OCI-LY7 (cell line): ENCODE data around the gene RPL13. TPM values are rescaled to one million over a fixed set of nuclear protein-coding genes. Genes with fewer than 3 reads are reported as not detected.
A peak's percentile ranks its signal among the peaks of the same experiment; 100 is the strongest.

ENCODE experiments used
- Bru-seq: library from RNA; stranded (reverse); fragments of 400-500 nt; gene quantifications from one replicate; lab custom pipeline; 2021; lab: Mats Ljungman, UMichigan
- BruChase-seq, 2 experiments: library from RNA; stranded (reverse); fragments of 400-500 nt; gene quantifications; one replicate each; lab custom pipeline; 2021; lab: Mats Ljungman, UMichigan
- BruUV-seq: library from RNA; stranded (reverse); fragments of 400-500 nt; replicated peaks from 2 replicates; lab custom pipeline; 2021; lab: Mats Ljungman, UMichigan
- CTCF ChIA-PET: fragments of 300-600 bp; sonication (Branson Sonifier 250); formaldehyde crosslinking; loops from one replicate; lab custom pipeline; 2022; ENCODE audit warnings: antibody characterized with exemption; ENCODE audit not compliant: unreplicated experiment; lab: Charles Lee
- POLR2A ChIA-PET: fragments of 300-600 bp; sonication (Branson Sonifier 250); formaldehyde crosslinking; loops from one replicate; lab custom pipeline; 2022; ENCODE audit warnings: antibody characterized with exemption; lab: Charles Lee
- DNase-seq: peaks from one replicate; pipeline ENCODE4 v3.0.0-alpha.2; 2015; ENCODE audit warnings: low spot score
- H2AFZ ChIP-seq: fragments of 200-600 bp; sonication (generic), shearing (Covaris generic); 2 replicates; pipeline ENCODE4 v1.6.1; 2014; ENCODE audit warnings: mild to moderate bottlenecking, antibody characterized with exemption, low read length, moderate library complexity
- H3K27ac ChIP-seq: fragments of 200-600 bp; sonication (generic); 2 replicates; pipeline ENCODE4 v1.5.1; 2014; ENCODE audit warnings: mixed run types, low read depth, mild to moderate bottlenecking, moderate library complexity, low read length, inconsistent platforms; ENCODE audit not compliant: poor library complexity, severe bottlenecking
- H3K36me3 ChIP-seq: fragments of 200-600 bp; sonication (generic); 2 replicates; pipeline ENCODE4 v1.6.1; 2014; ENCODE audit warnings: mild to moderate bottlenecking, antibody characterized with exemption, low read length, moderate library complexity, mixed read lengths; ENCODE audit not compliant: insufficient read depth
- H3K4me1 ChIP-seq: fragments of 200-600 bp; sonication (generic); 2 replicates; pipeline ENCODE4 v1.5.1; 2014; ENCODE audit warnings: mild to moderate bottlenecking, low read length; ENCODE audit not compliant: insufficient read depth, poor library complexity, severe bottlenecking
- H3K4me2 ChIP-seq: fragments of 200-600 bp; sonication (generic); 2 replicates; pipeline ENCODE4 v1.6.1; 2014; ENCODE audit warnings: mild to moderate bottlenecking, low read length
- H3K4me3 ChIP-seq: fragments of 200-600 bp; sonication (generic); 2 replicates; pipeline ENCODE4 v1.5.1; 2014; ENCODE audit warnings: mild to moderate bottlenecking, low read depth, low read length; ENCODE audit not compliant: poor library complexity, severe bottlenecking
- H3K79me2 ChIP-seq: fragments of 200-600 bp; sonication (generic); 2 replicates; pipeline ENCODE4 v1.6.1; 2016; ENCODE audit warnings: low read depth, mild to moderate bottlenecking, low read length, moderate library complexity, mixed read lengths; ENCODE audit not compliant: insufficient read depth
- H3K9me2 ChIP-seq: fragments of 200-600 bp; sonication (generic); 2 replicates; pipeline ENCODE4 v1.6.1; 2016; ENCODE audit warnings: mild to moderate bottlenecking, low read length, mixed read lengths; ENCODE audit not compliant: insufficient read depth
- H3K9me3 ChIP-seq: fragments of 200-600 bp; sonication (generic); 2 replicates; pipeline ENCODE4 v1.6.1; 2014; ENCODE audit warnings: mild to moderate bottlenecking, mixed run types, low read length, mixed read lengths
- H4K20me1 ChIP-seq: fragments of 200-600 bp; sonication (generic); 2 replicates; pipeline ENCODE4 v1.6.1; 2014; ENCODE audit warnings: mild to moderate bottlenecking, antibody characterized with exemption, low read length, moderate library complexity, mixed read lengths; ENCODE audit not compliant: insufficient read depth
- CTCF ChIP-seq: fragments of 200-600 bp; sonication (generic); conservative IDR thresholded peaks from 2 replicates; pipeline ENCODE4 v1.5.1; 2014; ENCODE audit warnings: mild to moderate bottlenecking, antibody characterized with exemption, low read length, moderate library complexity, mixed read lengths
- EZH2phosphoT487 ChIP-seq: fragments of 200-600 bp; sonication (generic); IDR thresholded peaks from 2 replicates; pipeline ENCODE4 v1.6.1; 2018; ENCODE audit warnings: low read depth, borderline replicate concordance, mild to moderate bottlenecking, mixed run types, antibody characterized with exemption, low read length, moderate library complexity, mixed read lengths
- intact Hi-C: fragments of 100-400 bp; cut with micrococcal nuclease; formaldehyde crosslinking; loops from one replicate; pipeline ENCODE4 v1.10.0; 2022; ENCODE audit not compliant: unreplicated experiment
- long read RNA-seq: library from polyadenylated mRNA; stranded (forward); transcript quantifications from one replicate; pipeline ENCODE4 v2.0.0, GENCODE V29; 2022
- total RNA-seq, 2 experiments: library from RNA; depleted of rRNA in 1 of 2; stranded (reverse); fragments of >200 nt in 1 of 2; shearing (Covaris generic) in 1 of 2; gene quantifications; 2 replicates each; pipeline ENCODE4 v1.2.3, GENCODE V29; 2014 to 2022

Gene RPL13
- 7,440 and 9,791 TPM in 2 replicates for total RNA-seq (2014; rRNA removed; shearing (Covaris generic))
- total RNA-seq (2022): 2,903 and 2,928 TPM in 2 replicates
- Bru-seq, nascent RNA: percentile 98 among the genes with signal in this experiment
- BruChase-seq, experiment 1, labeled RNA remaining after a 6-hour chase: percentile 98 among the genes with signal in this experiment
- BruChase-seq, experiment 2, labeled RNA remaining after a 2-hour chase: percentile 96 among the genes with signal in this experiment
- long read RNA-seq, full-length matches to known transcripts: 1,244 of 1,290 reads
- long read RNA-seq, partial matches to known transcripts: 23 of 1,290 reads
- long read RNA-seq, other reads (novel, unspliced or antisense): 23 of 1,290 reads

GRCh38 chr16:89560378-89561141, at the start of gene RPL13:
Gene RPL13, plus strand, starts transcription at chr16:89560682. Its CDS starts 278 bp downstream, at chr16:89560960.
- DNase-seq: peak; percentile 97
- peaks cover 33% of the 10 kb centered on the region for H4K20me1 ChIP-seq
- TF ChIP-seq CTCF (no peak), EZH2phosphoT487 (no peak)
- no peaks in the 10 kb centered on the region for H3K9me3 ChIP-seq
- H3K79me2 ChIP-seq: peaks cover 36% of the 10 kb centered on the region
- H3K4me3 ChIP-seq: peak within 1 kb of the TSS; percentile 98
- no peak within 1 kb of the TSS for H2AFZ ChIP-seq
- ChIA-PET CTCF (no interaction called here), POLR2A (no interaction called here)
- intact Hi-C loops: loop anchor here (5.0 kb wide), 2 partner anchors 73 to 97 kb away; partner anchors contain the start of genes CHMP1A and SPATA33
- peaks cover 44% of the 10 kb centered on the region for H3K4me1 ChIP-seq
- peaks cover 68% of the 10 kb centered on the region for H3K36me3 ChIP-seq
- BruUV-seq: no TSS peak
- peak within 1 kb of the TSS; percentile 87 for H3K4me2 ChIP-seq
- H3K9me2 ChIP-seq: no peaks in the 10 kb centered on the region
- peak within 1 kb of the TSS; percentile 67 for H3K27ac ChIP-seq

DNA sequence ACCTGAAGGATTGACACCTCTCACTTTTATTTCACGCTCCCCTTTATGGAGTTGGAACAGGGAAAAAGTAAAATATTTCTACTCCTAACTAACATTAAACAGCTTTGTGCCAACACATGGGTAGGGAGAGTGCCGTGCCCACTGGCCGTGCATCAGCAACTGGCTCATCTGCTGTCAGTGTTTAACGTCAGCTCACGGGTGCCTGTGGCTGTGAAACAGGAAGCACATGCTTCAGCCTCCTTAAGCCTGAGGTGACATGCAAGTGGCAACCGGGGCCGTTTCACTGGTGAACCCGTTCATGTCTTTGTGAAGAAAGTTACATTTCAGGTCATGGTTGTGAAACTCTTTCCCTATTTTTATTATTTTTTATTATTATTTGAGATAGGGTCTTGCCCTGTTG, 49.1 kb upstream of the RPL13 start:
- TF ChIP-seq CTCF: no peak
- TF ChIP-seq EZH2phosphoT487: no peak
- H3K9me2 ChIP-seq: no peaks in the 10 kb centered on the region
- no peak overlapping the region for H3K27ac ChIP-seq
- H2AFZ ChIP-seq: no peak overlapping the region
- ChIA-PET CTCF (no interaction called here), POLR2A (no interaction called here)
- H3K36me3 ChIP-seq: peaks cover 46% of the 10 kb centered on the region
- DNase-seq: no peak
- no peak overlapping the region for H3K4me3 ChIP-seq
- no peaks in the 10 kb centered on the region for H4K20me1 ChIP-seq
- peaks cover 16% of the 10 kb centered on the region for H3K4me1 ChIP-seq
- H3K4me2 ChIP-seq: no peak overlapping the region
- no TSS peak for BruUV-seq
- H3K79me2 ChIP-seq: peaks cover 27% of the 10 kb centered on the region; the same call in 1 of the 2 replicates
- intact Hi-C loops: no loop called here
- H3K9me3 ChIP-seq: no peaks in the 10 kb centered on the region
